SIG-M5 treated with dmso at 0.1 percent for 504 hours (cell line): ENCODE measurements around the gene EEIG1.

ENCODE experiments used
- DNase-seq: peaks from one replicate; lab custom pipeline; 2025; ENCODE audit not compliant: unreplicated experiment; lab: John Stamatoyannopoulos, UW

Gene EEIG1

GRCh38 chr9:127975376-127976315 lies 5.1 kb downstream of the EEIG1 start:
- DNase-seq: no peak

- no peak for DNase-seq
These were observed 6.0 kb downstream of the EEIG1 start for GRCh38 chr9:127974769-127975261.

DNA sequence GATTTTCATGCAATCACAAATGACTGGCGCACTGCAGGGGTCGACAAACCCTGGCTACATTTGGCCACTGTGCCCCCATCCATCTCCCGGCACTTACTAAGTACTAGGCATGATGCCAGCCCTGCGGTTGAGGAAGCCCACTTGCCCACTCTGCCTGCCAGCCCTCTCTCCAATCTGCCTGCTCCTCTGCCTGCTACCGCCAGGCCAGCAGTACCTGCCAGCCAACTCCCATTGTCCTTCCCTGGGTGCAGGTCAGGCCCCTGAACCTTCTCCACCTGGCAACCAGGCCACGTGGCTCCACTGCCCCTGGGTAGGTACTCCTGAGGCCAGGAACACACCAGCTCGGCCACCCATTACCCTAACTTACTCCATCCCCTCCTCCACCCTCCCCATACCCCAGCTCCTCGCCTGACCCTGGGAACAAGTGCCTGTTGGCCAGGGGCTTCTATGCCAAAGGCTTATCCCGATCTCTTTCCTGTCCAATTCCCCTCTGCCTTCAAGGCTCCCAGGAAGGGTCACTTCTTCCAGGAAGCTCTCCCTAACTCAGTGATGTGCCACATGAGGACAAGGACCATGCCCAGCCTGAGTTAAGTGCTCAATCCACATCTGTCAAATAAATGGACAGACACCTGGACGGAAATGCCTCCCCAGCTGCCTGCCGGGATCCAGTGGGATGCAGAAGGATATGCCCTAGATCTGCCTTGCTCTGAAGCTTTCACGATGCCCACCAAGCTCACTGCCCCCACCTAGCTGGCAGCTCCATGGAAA lies 6.6 kb downstream of the EEIG1 start:
- DNase-seq: no peak

- no peak for DNase-seq
These were observed 7.4 kb downstream of the EEIG1 start for GRCh38 chr9:127973169-127974000.

- no peak for DNase-seq
These were observed 8.4 kb downstream of the EEIG1 start for GRCh38 chr9:127972236-127972871.

GRCh38 chr9:127971357-127972235 lies 9.2 kb downstream of the EEIG1 start:
- DNase-seq: no peak

DNA sequence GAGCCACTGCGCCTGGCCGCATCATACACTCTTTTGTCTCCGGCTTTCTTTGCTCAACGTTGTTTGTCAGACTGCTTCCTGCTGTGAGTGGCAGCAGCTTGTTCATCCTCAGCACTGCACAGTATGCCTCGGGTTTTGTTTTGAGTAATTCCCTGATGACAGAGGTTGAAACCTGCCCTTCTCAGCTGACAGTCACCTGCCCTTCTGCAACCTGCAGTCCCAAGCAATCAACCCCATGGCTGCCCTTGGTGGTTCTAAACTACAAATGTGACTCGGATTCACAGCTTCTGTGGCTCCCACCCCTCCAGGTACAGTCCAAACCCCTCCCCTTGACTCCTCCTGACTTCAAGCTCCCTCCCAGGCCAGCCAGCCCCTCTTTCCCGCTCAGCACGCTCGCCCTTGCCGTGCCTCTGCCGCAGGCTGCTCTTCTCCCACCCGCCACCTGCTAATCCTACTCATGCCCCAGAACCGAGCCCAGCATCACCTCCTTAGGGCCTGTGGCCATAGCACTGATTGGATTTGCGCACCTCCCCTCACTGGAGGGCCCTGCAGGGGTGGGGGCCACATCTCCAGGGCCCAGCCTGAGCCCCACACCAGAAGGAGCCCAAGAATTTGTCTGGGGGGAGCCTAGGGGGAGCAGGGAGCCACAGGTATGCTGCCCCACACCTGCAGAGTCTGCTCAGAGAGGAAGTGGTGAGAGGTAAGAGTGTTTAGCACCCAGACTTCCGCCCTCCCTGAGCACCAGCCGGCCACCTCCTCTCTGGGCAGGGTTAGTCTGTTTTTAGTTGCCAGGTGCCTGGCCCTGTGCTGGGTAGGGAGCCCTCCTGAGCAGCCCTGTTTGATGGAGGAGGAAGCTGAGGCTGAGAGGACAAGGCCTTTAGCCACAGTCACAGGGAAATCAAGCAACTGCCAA lies 10.1 kb downstream of the EEIG1 start:
- no peak for DNase-seq

GRCh38 chr9:127968700-127969383 lies 11.9 kb downstream of the EEIG1 start:
- DNase-seq: no peak

DNA sequence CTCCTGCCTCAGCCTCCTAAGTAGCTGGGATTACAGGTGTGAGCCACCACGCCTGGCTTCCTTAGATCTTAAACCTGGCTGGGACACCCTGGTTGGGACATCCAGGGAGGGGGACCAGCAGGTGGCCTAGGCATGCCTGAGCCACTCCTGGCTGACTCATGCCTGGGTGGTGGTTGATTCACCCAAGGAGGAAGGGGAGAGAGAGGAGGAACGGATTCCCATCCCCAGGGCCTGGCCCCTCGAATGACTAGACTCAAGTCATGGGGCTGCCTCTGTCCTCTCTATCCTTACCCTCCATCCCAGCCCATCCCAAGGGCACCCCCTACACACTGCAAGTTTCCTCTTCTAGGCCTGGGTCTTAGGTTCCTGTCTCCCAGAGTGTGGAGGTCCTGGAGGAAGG lies 12.7 kb downstream of the EEIG1 start:
- DNase-seq: no peak

DNA sequence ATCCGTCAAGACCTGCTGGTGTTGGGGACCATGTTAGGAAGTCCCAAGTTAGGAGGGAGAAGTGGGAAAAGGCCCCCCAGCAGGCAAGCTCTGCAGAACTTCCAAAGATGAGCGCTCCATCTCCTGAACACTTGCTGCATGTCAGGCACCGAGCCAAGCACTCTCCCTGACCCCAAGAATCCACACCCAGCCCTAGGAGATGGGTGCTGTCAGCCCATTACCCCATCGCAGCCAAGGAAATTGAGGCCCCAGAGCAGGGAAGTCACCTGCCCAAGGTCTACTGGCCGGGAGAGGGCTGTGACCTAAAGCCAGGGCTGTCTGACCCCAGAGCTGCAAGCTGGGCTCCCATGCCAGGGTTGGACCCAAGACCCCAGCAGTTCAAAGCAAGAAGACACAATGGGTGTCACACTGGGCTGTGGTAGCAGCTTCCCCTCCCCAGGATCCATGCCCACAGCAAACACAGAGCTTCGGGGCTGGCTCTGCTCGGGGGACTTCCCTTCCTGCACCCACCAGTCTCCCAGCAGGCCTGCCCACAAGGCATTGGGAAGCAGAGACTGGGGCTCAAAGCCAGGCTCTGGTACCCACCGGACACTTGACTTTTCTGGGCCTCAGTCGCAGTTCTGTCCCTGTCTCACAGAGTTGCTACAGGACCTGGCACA lies 13.5 kb downstream of the EEIG1 start:
- DNase-seq: no peak

- no peak for DNase-seq
These were observed 14.2 kb downstream of the EEIG1 start for GRCh38 chr9:127966416-127967150.

DNA sequence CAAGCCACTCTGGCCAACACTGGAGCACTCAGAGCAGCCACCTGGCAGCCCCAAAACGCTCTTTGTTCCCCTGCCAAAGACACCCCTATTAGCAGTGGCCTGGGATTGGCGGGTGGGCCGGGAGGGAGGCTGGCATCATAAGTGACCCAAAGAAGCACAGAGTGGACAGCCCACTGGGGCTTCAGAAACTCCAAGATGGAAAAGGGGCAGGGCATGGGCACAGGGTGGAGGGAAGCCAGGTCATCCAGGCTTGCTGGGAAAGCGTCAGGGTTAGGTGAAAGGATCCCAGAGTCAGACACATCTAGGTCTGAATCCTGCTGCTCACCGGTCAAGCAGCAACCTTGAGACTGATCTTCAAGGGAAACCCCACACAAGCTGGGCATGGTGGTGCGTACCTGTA lies 14.8 kb downstream of the EEIG1 start:
- DNase-seq: no peak

- no peak for DNase-seq
These were observed 17.3 kb downstream of the EEIG1 start for GRCh38 chr9:127963359-127964064.

- DNase-seq: no peak
These were observed 17.8 kb downstream of the EEIG1 start for GRCh38 chr9:127963041-127963358.

- no peak for DNase-seq
These were observed 18.5 kb downstream of the EEIG1 start for GRCh38 chr9:127962278-127962677.

- DNase-seq: no peak
These were observed 19.1 kb downstream of the EEIG1 start for GRCh38 chr9:127961613-127962155.
